GM19238 (cell line): Measurements from ENCODE around the gene P2RX7.
"Not testable (repeated sequence)": the region's sequence is repeated elsewhere in the genome, so short reads cannot be mapped to it uniquely, and the experiment has no call there.

Source experiments
- DNase-seq: peaks from one replicate; pipeline ENCODE4 v3.0.0; 2011; ENCODE audit warnings: low spot score; ENCODE audit not compliant: insufficient read length

Gene P2RX7

GRCh38 chr12:121133838-121134237 lies 1.2 kb downstream of the P2RX7 start:
- no peak for DNase-seq

- DNase-seq = no peak
Measured at GRCh38 chr12:121135320-121135719, 2.6 kb downstream of the P2RX7 start.

- no peak for DNase-seq
Measured at GRCh38 chr12:121137512-121137911, 4.8 kb downstream of the P2RX7 start.

GRCh38 chr12:121138284-121138683 lies 5.6 kb downstream of the P2RX7 start:
- no peak for DNase-seq

- DNase-seq = no peak
Measured at GRCh38 chr12:121139286-121139685, 6.6 kb downstream of the P2RX7 start.

- no peak for DNase-seq
Measured at GRCh38 chr12:121142171-121142950, 9.7 kb downstream of the P2RX7 start.

GRCh38 chr12:121144416-121144914 lies 11.8 kb downstream of the P2RX7 start:
- DNase-seq = no peak

GRCh38 chr12:121145221-121145620 lies 12.5 kb downstream of the P2RX7 start:
- no peak for DNase-seq

GRCh38 chr12:121149289-121149688 lies 16.6 kb downstream of the P2RX7 start:
- DNase-seq = not testable (repeated sequence)

- DNase-seq = no peak
Measured at GRCh38 chr12:121154793-121155375, 22.2 kb downstream of the P2RX7 start.

GRCh38 chr12:121156365-121156764 lies 23.7 kb downstream of the P2RX7 start:
- no peak for DNase-seq

- no peak for DNase-seq
Measured at GRCh38 chr12:121158085-121158484, 25.4 kb downstream of the P2RX7 start.

GRCh38 chr12:121158728-121159351 lies 26.2 kb downstream of the P2RX7 start:
- not testable (repeated sequence) for DNase-seq

GRCh38 chr12:121159467-121160307 lies 27.0 kb downstream of the P2RX7 start:
- no peak for DNase-seq

GRCh38 chr12:121162384-121162783 lies 29.7 kb downstream of the P2RX7 start:
- no peak for DNase-seq

GRCh38 chr12:121162985-121163384 lies 30.3 kb downstream of the P2RX7 start:
- no peak for DNase-seq

- not testable (repeated sequence) for DNase-seq
Measured at GRCh38 chr12:121164839-121165238, 32.2 kb downstream of the P2RX7 start.

- no peak for DNase-seq
Measured at GRCh38 chr12:121165316-121165715, 32.6 kb downstream of the P2RX7 start.

GRCh38 chr12:121166356-121166755 lies 33.7 kb downstream of the P2RX7 start:
- DNase-seq = no peak

- no peak for DNase-seq
Measured at GRCh38 chr12:121167232-121167820, 34.6 kb downstream of the P2RX7 start.

GRCh38 chr12:121167951-121168350 lies 35.3 kb downstream of the P2RX7 start:
- DNase-seq = no peak
